Breast epithelium (tissue), 4 donors: Measurements from ENCODE around the gene CST4. TPM values are rescaled to one million over a fixed set of nuclear protein-coding genes. Genes with fewer than 3 reads are reported as not detected.

ENCODE experiments used
- DNase-seq, 2 donors: peaks; one replicate each; pipeline ENCODE4 v3.0.0-alpha.2; 2019; ENCODE audit warnings: low spot score in 2 of 2
- H3K27ac ChIP-seq, 2 donors: fragments of 200-600 bp; sonication (generic) in 1 of 2; one replicate each; pipeline ENCODE4 v1.5.1; 2016 to 2019; ENCODE audit warnings: mild to moderate bottlenecking in 1 of 2
- H3K27me3 ChIP-seq, 2 donors: fragments of 200-600 bp; sonication (generic) in 1 of 2; one replicate each; pipeline versions ENCODE4 v1.5.1 to v1.6.0; 2017 to 2019; ENCODE audit warnings: control low read depth in 1 of 2, mild to moderate bottlenecking in 1 of 2
- H3K36me3 ChIP-seq: fragments of 200-600 bp; one replicate; pipeline ENCODE4 v1.5.1; 2019
- H3K4me1 ChIP-seq, 2 donors: fragments of 200-600 bp; sonication (generic); one replicate each; pipeline ENCODE4 v1.5.1; 2016 to 2019; ENCODE audit warnings: control low read depth in 1 of 2
- H3K4me3 ChIP-seq, 3 donors: fragments of 200-600 bp; sonication (generic); 1 replicate in 2 of 3; 2 replicates in 1 of 3; pipeline ENCODE4 v1.5.1; 2016 to 2019; ENCODE audit warnings: mild to moderate bottlenecking in 3 of 3, moderate library complexity in 2 of 3
- H3K9me3 ChIP-seq, 2 donors: fragments of 200-600 bp; sonication (generic) in 1 of 2; one replicate each; pipeline ENCODE4 v1.5.1; 2016 to 2019; ENCODE audit warnings: control low read depth in 1 of 2
- POLR2A ChIP-seq: fragments of 450-650 bp; IDR thresholded peaks from one replicate; pipeline ENCODE4 v1.6.1; 2016; ENCODE audit warnings: antibody characterized with exemption, mild to moderate bottlenecking, moderate library complexity
- POLR2AphosphoS5 ChIP-seq, 3 donors: sonication (generic); formaldehyde crosslinking; IDR thresholded peaks; one replicate each; pipeline ENCODE4 v1.6.1; 2017; ENCODE audit warnings: antibody characterized with exemption in 3 of 3
- intact Hi-C: fragments of 100-400 bp; cut with DNase I; formaldehyde crosslinking; loops from one replicate; pipeline ENCODE4 v1.15.1; 2023; ENCODE audit warnings: low total_unique reads
- total RNA-seq, 3 donors: library from RNA; depleted of rRNA; stranded (reverse); fragments of >200 nt; gene quantifications; one replicate each; pipeline ENCODE4 v1.1.0, GENCODE V29; 2016
- TF ChIP-seq, protein P1 (sequence below), 3 donors: fragments of 450-650 bp; IDR thresholded peaks; one replicate each; pipeline ENCODE4 v1.5.1; 2016 to 2017; ENCODE audit warnings: antibody characterized with exemption in 3 of 3, mild to moderate bottlenecking in 3 of 3, moderate library complexity in 3 of 3

Gene CST4
- total RNA-seq, 3 donors from 2014 or later: not detected

DNA sequence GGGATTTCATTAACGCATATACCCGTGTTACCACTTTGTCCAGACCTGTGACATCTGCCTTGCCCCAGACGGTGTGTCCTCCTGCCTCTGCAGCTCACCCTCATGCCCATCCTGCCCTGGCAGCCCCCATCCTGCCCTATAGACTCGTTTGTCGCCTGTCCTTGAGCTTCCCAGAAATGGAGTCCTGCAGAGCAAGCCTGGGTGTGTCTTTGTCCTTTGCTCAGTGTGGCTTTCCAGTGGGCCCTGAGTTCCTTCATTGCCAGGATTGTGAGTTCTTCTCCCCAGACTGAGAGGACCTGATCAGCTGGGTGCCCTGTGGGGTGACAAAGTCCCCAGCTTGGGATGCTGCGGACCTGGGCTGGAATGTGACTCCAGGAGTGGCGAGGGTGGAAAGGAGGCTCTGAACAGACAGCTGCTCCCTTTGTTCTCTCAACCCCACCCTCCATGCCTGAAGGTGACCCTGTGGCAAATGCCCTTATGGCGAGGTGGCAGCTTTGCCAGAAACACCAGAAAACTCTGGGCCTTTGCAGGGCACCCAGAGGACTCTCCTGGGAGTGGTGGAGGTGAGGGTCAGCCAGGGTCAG, 48.7 kb downstream of the CST4 start:
- Histone ChIP-seq H3K27ac (no peak overlapping the region), H3K27me3 (no peaks in the 10 kb centered on the region), H3K4me3 (no peak overlapping the region), H3K4me1 (peaks cover 2 to 6% of the 10 kb centered on the region in 2 donors), H3K36me3 (no peaks in the 10 kb centered on the region), H3K9me3 (no peaks in the 10 kb centered on the region)
- TF ChIP-seq POLR2AphosphoS5 (IDR thresholded peaks at IDR 0.05): no peak
- no peak for TF ChIP-seq POLR2A
- no peak for DNase-seq
- intact Hi-C loops: loop anchor here (5.0 kb wide), 1 partner anchor 283 kb away; no protein-coding TSS in a partner anchor

DNA sequence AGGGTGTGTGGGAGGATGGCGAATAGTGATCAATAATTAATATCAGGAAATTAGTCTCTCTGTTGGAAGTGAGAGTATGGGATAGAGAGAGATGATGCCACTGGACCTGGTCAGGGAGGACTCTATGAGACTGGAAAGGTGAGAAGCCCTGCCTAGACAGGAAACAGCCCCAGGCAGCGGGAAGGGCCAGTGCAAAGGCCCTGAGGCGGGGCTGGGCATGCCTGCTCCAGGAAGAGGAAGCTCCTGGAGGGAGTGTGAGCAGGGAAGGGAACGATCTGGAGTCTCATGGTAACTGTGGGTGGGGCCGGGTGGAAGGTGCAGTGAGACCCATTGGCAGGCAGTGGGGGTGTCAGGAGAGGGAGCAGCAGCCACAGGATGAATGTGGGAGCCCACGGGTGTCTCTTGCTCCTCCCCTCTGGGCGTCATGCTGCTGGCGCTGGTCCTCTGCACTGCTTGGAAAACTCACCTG, 49.3 kb downstream of the CST4 start:
- no peaks in the 10 kb centered on the region for H3K9me3 ChIP-seq
- DNase-seq: no peak
- H3K36me3 ChIP-seq: no peaks in the 10 kb centered on the region
- no peak overlapping the region for H3K27ac ChIP-seq
- H3K4me1 ChIP-seq: peaks cover 7 to 12% of the 10 kb centered on the region in 2 donors
- no peak for TF ChIP-seq POLR2AphosphoS5 (IDR thresholded peaks at IDR 0.05)
- TF ChIP-seq, protein P1, sequence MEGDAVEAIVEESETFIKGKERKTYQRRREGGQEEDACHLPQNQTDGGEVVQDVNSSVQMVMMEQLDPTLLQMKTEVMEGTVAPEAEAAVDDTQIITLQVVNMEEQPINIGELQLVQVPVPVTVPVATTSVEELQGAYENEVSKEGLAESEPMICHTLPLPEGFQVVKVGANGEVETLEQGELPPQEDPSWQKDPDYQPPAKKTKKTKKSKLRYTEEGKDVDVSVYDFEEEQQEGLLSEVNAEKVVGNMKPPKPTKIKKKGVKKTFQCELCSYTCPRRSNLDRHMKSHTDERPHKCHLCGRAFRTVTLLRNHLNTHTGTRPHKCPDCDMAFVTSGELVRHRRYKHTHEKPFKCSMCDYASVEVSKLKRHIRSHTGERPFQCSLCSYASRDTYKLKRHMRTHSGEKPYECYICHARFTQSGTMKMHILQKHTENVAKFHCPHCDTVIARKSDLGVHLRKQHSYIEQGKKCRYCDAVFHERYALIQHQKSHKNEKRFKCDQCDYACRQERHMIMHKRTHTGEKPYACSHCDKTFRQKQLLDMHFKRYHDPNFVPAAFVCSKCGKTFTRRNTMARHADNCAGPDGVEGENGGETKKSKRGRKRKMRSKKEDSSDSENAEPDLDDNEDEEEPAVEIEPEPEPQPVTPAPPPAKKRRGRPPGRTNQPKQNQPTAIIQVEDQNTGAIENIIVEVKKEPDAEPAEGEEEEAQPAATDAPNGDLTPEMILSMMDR (IDR thresholded peaks at IDR 0.05): no peak
- no peak for TF ChIP-seq POLR2A
- intact Hi-C loops: no loop called here
- no peak overlapping the region for H3K4me3 ChIP-seq
- no peaks in the 10 kb centered on the region for H3K27me3 ChIP-seq

DNA sequence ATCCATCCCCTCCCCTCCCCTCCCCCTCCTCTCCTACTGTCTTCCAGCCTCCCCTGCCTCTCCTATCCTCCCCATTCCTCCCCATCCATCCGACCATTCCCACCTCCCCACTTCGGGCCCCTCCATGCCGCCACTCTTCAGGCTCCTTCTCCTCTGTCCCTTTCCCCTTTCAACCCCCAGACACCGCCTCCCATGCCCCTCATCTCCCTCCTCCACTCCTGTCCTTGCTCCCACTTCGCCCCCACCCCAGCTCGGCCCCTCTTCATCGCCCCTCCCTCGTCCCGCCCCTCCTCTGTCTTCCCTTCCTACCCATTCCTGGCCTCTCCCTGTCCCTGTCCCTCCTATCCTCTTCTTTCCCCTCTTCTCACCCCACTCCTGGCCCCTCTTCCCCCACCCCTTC, 50.5 kb downstream of the CST4 start:
- Histone ChIP-seq H3K4me3 (peak overlapping the region in 2 of 3 donors; percentile 84 to 96), H3K27me3 (no peaks in the 10 kb centered on the region), H3K4me1 (peaks cover 7 to 13% of the 10 kb centered on the region in 2 donors), H3K36me3 (no peaks in the 10 kb centered on the region), H3K9me3 (no peaks in the 10 kb centered on the region), H3K27ac (peak overlapping the region; percentile 90 to 93)
- intact Hi-C loops: no loop called here
- TF ChIP-seq POLR2A: no peak
- TF ChIP-seq POLR2AphosphoS5 (IDR thresholded peaks at IDR 0.05): no peak
- TF ChIP-seq, protein P1 (IDR thresholded peaks at IDR 0.05): no peak
- DNase-seq: no peak

DNA sequence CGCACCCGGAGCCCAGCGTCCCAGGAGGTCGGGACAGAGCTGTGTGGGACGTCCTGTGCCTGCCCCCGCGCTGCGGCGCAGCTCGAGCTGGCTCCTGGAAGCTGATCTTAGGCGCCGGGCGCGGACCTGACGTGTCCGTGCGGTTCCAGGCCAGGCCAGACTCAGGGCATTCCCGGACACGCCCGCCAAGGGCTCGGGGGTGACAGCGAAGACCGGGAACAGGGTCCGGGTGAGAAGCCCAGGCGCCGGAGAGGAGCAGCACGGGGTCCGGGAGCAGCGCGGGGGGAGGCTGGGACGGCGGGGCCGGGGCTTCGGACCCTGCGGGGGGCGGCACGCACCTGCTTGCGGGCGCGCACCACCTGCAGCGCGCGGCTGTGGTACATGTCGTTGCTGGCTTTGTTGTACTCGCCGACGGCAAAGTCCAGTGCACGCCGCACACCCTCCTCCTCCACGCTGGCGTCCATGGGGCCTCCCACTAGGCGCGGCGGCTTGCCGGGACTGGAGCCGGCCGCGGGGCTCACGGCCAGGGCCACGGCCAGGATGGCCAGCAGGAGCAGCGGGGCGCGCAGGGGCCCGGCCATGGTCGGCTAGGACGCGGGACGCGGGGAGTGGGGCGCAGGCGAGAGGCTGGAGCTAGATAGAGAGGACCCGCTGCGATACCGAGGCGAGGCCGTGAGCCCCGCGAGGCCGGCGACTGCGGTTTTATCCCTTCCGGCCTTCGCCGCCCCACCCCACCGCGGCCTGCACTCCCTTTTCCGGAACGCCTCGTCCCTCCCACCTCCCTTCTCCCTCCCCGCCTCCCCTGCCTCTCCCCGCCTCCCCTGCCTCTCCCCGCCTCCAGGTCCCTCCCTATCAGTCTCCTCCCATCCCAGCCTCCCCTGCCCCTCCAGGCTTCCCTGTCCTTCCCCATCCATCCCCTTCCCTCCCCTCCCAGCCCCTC, 51.3 kb downstream of the CST4 start, which contains the start of gene CST3:
Gene CST3, minus strand, starts transcription at position 674 of the 940 bp plus-strand sequence. Its CDS starts 93 bp downstream, at position 581.
- intact Hi-C loops: no loop called here
- H3K27me3 ChIP-seq: no peaks in the 10 kb centered on the region
- H3K9me3 ChIP-seq: no peaks in the 10 kb centered on the region
- TF ChIP-seq POLR2AphosphoS5 (IDR thresholded peaks at IDR 0.05): peak; percentile 66 to 71 (median 71)
- TF ChIP-seq POLR2A: peak; percentile 58
- TF ChIP-seq, protein P1 (IDR thresholded peaks at IDR 0.05): no peak
- peak; percentile 77 to 85 for DNase-seq
- H3K36me3 ChIP-seq: no peaks in the 10 kb centered on the region
- H3K4me3 ChIP-seq: peak within 1 kb of the TSS; percentile 84 to 96 (median 86)
- peaks cover 7 to 13% of the 10 kb centered on the region in 2 donors for H3K4me1 ChIP-seq
- H3K27ac ChIP-seq: peak within 1 kb of the TSS; percentile 90 to 93

DNA sequence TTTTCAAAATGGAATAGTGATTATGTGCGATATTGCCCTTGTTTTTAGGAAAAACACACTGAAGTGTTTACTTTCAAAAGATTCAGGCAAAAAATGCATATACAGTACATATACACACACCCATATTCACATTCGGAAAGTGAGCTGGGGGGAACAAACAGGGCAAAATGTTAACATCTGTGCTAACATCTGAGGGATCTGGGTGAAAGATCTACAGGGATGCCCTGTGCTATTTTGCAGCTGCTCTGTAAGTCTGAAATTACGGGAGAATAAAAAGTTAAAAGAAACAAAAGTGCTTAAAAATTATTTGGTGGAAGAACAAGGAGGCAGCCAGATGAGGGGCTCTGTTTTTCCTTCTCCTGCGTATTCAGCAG, 51.9 kb downstream of the CST4 start:
- TF ChIP-seq, protein P1 (IDR thresholded peaks at IDR 0.05): no peak
- no peak for TF ChIP-seq POLR2AphosphoS5 (IDR thresholded peaks at IDR 0.05)
- TF ChIP-seq POLR2A: no peak
- Histone ChIP-seq H3K4me1 (peaks cover 7 to 13% of the 10 kb centered on the region in 2 donors), H3K27me3 (no peaks in the 10 kb centered on the region), H3K4me3 (peak overlapping the region; percentile 84 to 96 (median 86)), H3K27ac (peak overlapping the region; percentile 90 to 93), H3K36me3 (no peaks in the 10 kb centered on the region), H3K9me3 (no peaks in the 10 kb centered on the region)
- no peak for DNase-seq
- intact Hi-C loops: no loop called here
